Endothelial cell (in vitro differentiated cells): Measurements from ENCODE around the gene GUCY2D. TPM values are rescaled to one million over a fixed set of nuclear protein-coding genes. Genes with fewer than 3 reads are reported as not detected.

Experiments
- DNase-seq: peaks from one replicate; pipeline ENCODE4 v3.0.0; 2021; ENCODE audit warnings: low spot score
- H3K27ac Mint-ChIP-seq: one replicate; pipeline ENCODE4 v1.8.0; 2021; ENCODE audit warnings: mixed read lengths, inconsistent platforms; ENCODE audit not compliant: unreplicated experiment
- H3K27me3 Mint-ChIP-seq: one replicate; pipeline ENCODE4 v1.8.0; 2021; ENCODE audit warnings: mild to moderate bottlenecking, moderate library complexity, mixed read lengths, inconsistent platforms; ENCODE audit not compliant: unreplicated experiment
- H3K36me3 Mint-ChIP-seq: one replicate; pipeline ENCODE4 v1.8.0; 2021; ENCODE audit warnings: mild to moderate bottlenecking, low read depth, mixed read lengths, inconsistent platforms; ENCODE audit not compliant: unreplicated experiment
- H3K4me1 Mint-ChIP-seq: one replicate; pipeline ENCODE4 v1.8.0; 2021; ENCODE audit warnings: mild to moderate bottlenecking, mixed read lengths, inconsistent platforms; ENCODE audit not compliant: unreplicated experiment
- H3K4me3 Mint-ChIP-seq: one replicate; pipeline ENCODE4 v1.8.0; 2021; ENCODE audit warnings: mild to moderate bottlenecking, mixed read lengths, inconsistent platforms; ENCODE audit not compliant: unreplicated experiment
- H3K9me3 Mint-ChIP-seq: one replicate; pipeline ENCODE4 v1.8.0; 2021; ENCODE audit warnings: mixed read lengths, inconsistent platforms; ENCODE audit not compliant: unreplicated experiment
- CTCF ChIP-seq: fragments of 200-600 bp; sonication (generic); IDR thresholded peaks from one replicate; pipeline ENCODE4 v1.5.0; 2021; ENCODE audit warnings: antibody characterized with exemption; ENCODE audit not compliant: unreplicated experiment
- total RNA-seq: library from RNA; stranded (reverse); fragmentation: NEBNext Ultra II Directional; extraction: Animal tissue kit (Norgen Biotek cat#: 25700); gene quantifications from one replicate; pipeline ENCODE4 v1.2.1, GENCODE V29; 2021; ENCODE audit not compliant: unreplicated experiment

Gene GUCY2D
- total RNA-seq, 1 donor from 2014 or later = not detected

- Mint-ChIP-seq H3K27me3 (peaks cover 3% of the 10 kb centered on the region), H3K36me3 (no peaks in the 10 kb centered on the region), H3K4me1 (peaks cover 8% of the 10 kb centered on the region), H3K4me3 (no peak overlapping the region), H3K27ac (no peak overlapping the region), H3K9me3 (no peaks in the 10 kb centered on the region)
- no peak for DNase-seq
- no peak for TF ChIP-seq CTCF
Measured at GRCh38 chr17:7961421-7961820, 41.0 kb upstream of the GUCY2D start.

- H3K4me3 Mint-ChIP-seq = no peak overlapping the region
- no peaks in the 10 kb centered on the region for H3K36me3 Mint-ChIP-seq
- no peak for DNase-seq
- no peak overlapping the region for H3K27ac Mint-ChIP-seq
- H3K9me3 Mint-ChIP-seq = no peaks in the 10 kb centered on the region
- H3K4me1 Mint-ChIP-seq = no peaks in the 10 kb centered on the region
- TF ChIP-seq CTCF = no peak
- peaks cover 2% of the 10 kb centered on the region for H3K27me3 Mint-ChIP-seq
Measured at GRCh38 chr17:7967751-7968150, 34.7 kb upstream of the GUCY2D start.

GRCh38 chr17:7969433-7969832 lies 33.0 kb upstream of the GUCY2D start:
- Mint-ChIP-seq H3K4me1 (no peaks in the 10 kb centered on the region), H3K9me3 (no peaks in the 10 kb centered on the region), H3K27ac (no peak overlapping the region), H3K27me3 (no peaks in the 10 kb centered on the region), H3K4me3 (no peak overlapping the region), H3K36me3 (peaks cover 1% of the 10 kb centered on the region)
- DNase-seq = no peak
- no peak for TF ChIP-seq CTCF

GRCh38 chr17:7971651-7972050 lies 30.8 kb upstream of the GUCY2D start:
- Mint-ChIP-seq H3K36me3 (peaks cover 5% of the 10 kb centered on the region), H3K9me3 (no peaks in the 10 kb centered on the region), H3K4me3 (no peak overlapping the region), H3K4me1 (no peaks in the 10 kb centered on the region), H3K27me3 (no peaks in the 10 kb centered on the region), H3K27ac (no peak overlapping the region)
- no peak for TF ChIP-seq CTCF
- no peak for DNase-seq

GRCh38 chr17:7972131-7972785 lies 30.2 kb upstream of the GUCY2D start:
- peaks cover 5% of the 10 kb centered on the region for H3K36me3 Mint-ChIP-seq
- H3K4me1 Mint-ChIP-seq = no peaks in the 10 kb centered on the region
- DNase-seq = no peak
- no peak for TF ChIP-seq CTCF
- H3K27ac Mint-ChIP-seq = no peak overlapping the region
- no peaks in the 10 kb centered on the region for H3K27me3 Mint-ChIP-seq
- H3K9me3 Mint-ChIP-seq = no peaks in the 10 kb centered on the region
- no peak overlapping the region for H3K4me3 Mint-ChIP-seq
